AG04449 (cell line): ENCODE measurements around the gene TSPO.
A peak's percentile ranks its signal among the peaks of the same experiment; 100 is the strongest.

ENCODE experiments used
- CTCF ChIA-PET: fragments of 350-600 bp; formaldehyde crosslinking; extraction: SDS; loops from one replicate; lab custom pipeline; 2021; ENCODE audit warnings: antibody characterized with exemption; lab: Yijun Ruan, JAX
- POLR2A ChIA-PET: fragments of 400-600, 350-600 bp; formaldehyde crosslinking; extraction: SDS; loops from one replicate; lab custom pipeline; 2020; ENCODE audit warnings: antibody characterized with exemption, inconsistent platforms; lab: Yijun Ruan, JAX
- DNase-seq: peaks from one replicate; pipeline ENCODE4 v3.0.0-alpha.2; 2010; ENCODE audit warnings: low read depth, low spot score
- H3K4me3 ChIP-seq: 2 replicates; pipeline ENCODE4 v1.5.1; 2011; ENCODE audit warnings: low read depth, mild to moderate bottlenecking, control low read depth, low read length
- CTCF ChIP-seq: IDR thresholded peaks from one replicate; pipeline ENCODE4 v1.5.1; 2011; ENCODE audit warnings: mild to moderate bottlenecking, moderate library complexity, low read length, control low read depth, inconsistent platforms; ENCODE audit not compliant: insufficient read depth; ENCODE audit errors: missing control alignments

TSPO gene

DNA sequence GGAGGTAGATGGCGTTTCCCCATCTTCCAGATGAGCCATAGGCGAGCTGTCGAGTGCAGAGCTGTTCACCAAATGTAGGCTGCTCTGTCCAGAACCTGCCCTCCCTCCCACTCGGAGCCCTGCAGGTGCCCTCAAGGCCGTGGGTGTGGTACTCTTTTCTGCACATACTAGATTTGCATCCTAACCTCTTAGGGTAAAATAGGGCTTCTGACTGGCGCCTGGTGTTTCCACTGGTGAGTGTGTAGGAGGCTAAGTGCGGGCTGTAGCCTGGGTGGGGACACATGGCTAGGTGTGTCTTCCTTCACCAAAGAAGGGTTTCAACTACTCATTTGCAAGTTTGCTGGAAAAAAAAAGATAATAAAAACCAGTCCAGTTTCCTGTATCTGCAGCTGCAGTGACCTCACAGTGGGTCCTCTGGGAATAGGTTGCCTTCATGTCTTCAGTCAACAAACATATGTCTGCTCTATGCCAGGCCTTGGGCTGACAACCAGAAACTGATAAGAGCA lies 32.4 kb upstream of the TSPO start:
- H3K4me3 ChIP-seq: no peak overlapping the region
- POLR2A ChIA-PET: no interaction called here
- TF ChIP-seq CTCF: no peak
- CTCF ChIA-PET: no interaction called here
- DNase-seq: no peak

- TF ChIP-seq CTCF: no peak
- peak; percentile 38 for DNase-seq
- POLR2A ChIA-PET: no interaction called here
- H3K4me3 ChIP-seq: no peak overlapping the region
- CTCF ChIA-PET: interaction anchor here (0.8 to 1.1 kb wide), 2 partner anchors 9 to 11 kb away, joined by 4 to 5 read pairs; no protein-coding TSS in a partner anchor
Measured at GRCh38 chr22:43126501-43127165, 24.7 kb upstream of the TSPO start.

DNA sequence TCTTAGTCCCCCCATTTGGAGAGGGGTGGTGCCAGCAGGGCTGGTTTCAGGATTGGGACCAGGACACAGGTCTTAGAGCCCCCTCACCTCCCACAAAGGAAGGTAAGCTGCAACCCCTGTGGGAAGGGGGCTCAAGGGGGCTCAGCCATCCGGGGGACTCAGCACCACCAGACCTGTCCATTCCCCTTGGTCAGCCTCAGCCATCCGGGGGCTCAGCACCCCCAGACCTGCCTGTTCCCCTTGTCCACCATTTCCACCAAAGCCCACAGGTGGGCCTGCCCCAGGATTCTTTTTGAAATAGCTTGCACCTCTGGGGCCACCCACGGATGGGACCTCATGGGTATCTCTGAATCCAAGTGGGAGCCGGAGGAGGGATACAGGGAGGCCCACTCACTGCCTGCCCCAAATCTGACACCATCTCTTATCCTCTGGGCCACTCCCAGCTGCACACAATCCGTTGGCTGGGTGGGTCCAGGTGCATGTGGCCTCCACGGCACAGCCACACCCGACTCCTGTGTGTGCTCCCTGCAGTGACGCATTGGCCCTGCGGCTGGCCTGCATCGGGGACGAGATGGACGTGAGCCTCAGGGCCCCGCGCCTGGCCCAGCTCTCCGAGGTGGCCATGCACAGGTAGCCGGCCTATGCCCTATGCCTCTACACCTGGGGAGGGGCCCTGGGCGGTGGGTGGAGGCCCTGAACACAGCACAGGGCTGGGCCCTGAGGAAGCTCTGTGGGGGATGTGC lies 24.0 kb upstream of the TSPO start:
- TF ChIP-seq CTCF: no peak
- H3K4me3 ChIP-seq: no peak overlapping the region
- ChIA-PET POLR2A (no interaction called here), CTCF (interaction anchor here (0.8 to 1.1 kb wide), 2 partner anchors 8 to 11 kb away, joined by 4 to 5 read pairs; no protein-coding TSS in a partner anchor)
- DNase-seq: no peak

- no peak for TF ChIP-seq CTCF
- no peak for DNase-seq
- ChIA-PET POLR2A (no interaction called here), CTCF (no interaction called here)
- no peak overlapping the region for H3K4me3 ChIP-seq
Measured at GRCh38 chr22:43128116-43128515, 23.2 kb upstream of the TSPO start.

- POLR2A ChIA-PET: no interaction called here
Measured at GRCh38 chr22:43128928-43129424, 22.4 kb upstream of the TSPO start.

More at GRCh38 chr22:43128928-43129424, 22.4 kb upstream of the TSPO start:
- CTCF ChIA-PET: no interaction called here
- TF ChIP-seq CTCF: no peak
- no peak for DNase-seq
- H3K4me3 ChIP-seq: no peak overlapping the region
